HepG2 (cell line): ENCODE results near the gene ACAA2. TPM values are rescaled to one million over a fixed set of nuclear protein-coding genes. Genes with fewer than 3 reads are reported as not detected.

Experiments used
- ATAC-seq: fragments of 200-7000 bp; cut with Tn5 transposase; 3 replicates; pipeline ENCODE4 v1.9.1; 2020; ENCODE audit warnings: mild to moderate bottlenecking, moderate library complexity
- BruUV-seq: library from RNA; stranded (reverse); fragments of 400-500 nt; replicated peaks from 2 replicates; lab custom pipeline; 2021; lab: Mats Ljungman, UMichigan
- CTCF ChIA-PET: fragments of 300-600 bp; formaldehyde crosslinking; extraction: SDS; loops from one replicate; lab custom pipeline; 2021; ENCODE audit warnings: low total read pairs, inconsistent platforms, low intra/inter-chr PET ratio; lab: Yijun Ruan, JAX
- POLR2A ChIA-PET: fragments of 350-600 bp; sonication (Branson Sonifier 250); formaldehyde crosslinking; loops from one replicate; lab custom pipeline; 2020; ENCODE audit warnings: antibody characterized with exemption, inconsistent platforms; lab: Yijun Ruan, JAX
- DNase-seq: peaks from one replicate; pipeline ENCODE4 v3.0.0-alpha.2; 2015; ENCODE audit warnings: low spot score
- FAIRE-seq: peaks from 3 replicates; lab custom pipeline; 2011; peaks lifted over from hg19 to GRCh38; lab: Jason Lieb, UNC
- H2AFZ ChIP-seq: one replicate; pipeline ENCODE4 v1.6.1; 2011; ENCODE audit warnings: low read length, inconsistent platforms
- H3K27ac ChIP-seq: fragments of 300-600 bp; 3 replicates; pipeline ENCODE4 v1.8.0; 2011; ENCODE audit warnings: mixed run types, mild to moderate bottlenecking, mixed read lengths, low read length, inconsistent platforms; ENCODE audit not compliant: insufficient read depth; ENCODE audit errors: extremely low read length
- H3K27me3 ChIP-seq, 2 experiments: fragments of 200-600 bp in 1 of 2; 2 replicates in 1 of 2; 3 replicates in 1 of 2; pipeline versions ENCODE4 v1.6.0 to v1.8.0; 2011; ENCODE audit warnings: low read length in 2 of 2, mild to moderate bottlenecking in 2 of 2, moderate library complexity in 2 of 2, inconsistent platforms in 1 of 2; ENCODE audit not compliant: insufficient read depth in 2 of 2, control insufficient read depth in 1 of 2
- H3K36me3 ChIP-seq, 2 experiments: fragments of 200-600 bp in 1 of 2; replicated peaks in 1 of 2; 2 replicates in 1 of 2; 3 replicates in 1 of 2; pipeline versions ENCODE4 v1.5.1 to v1.8.0; 2011; ENCODE audit warnings: low read length in 2 of 2, inconsistent platforms in 1 of 2; ENCODE audit not compliant: insufficient read depth in 2 of 2, control insufficient read depth in 1 of 2
- H3K4me1 ChIP-seq: 2 replicates; pipeline ENCODE4 v1.5.1; 2012; ENCODE audit warnings: low read length, inconsistent platforms; ENCODE audit not compliant: insufficient read depth
- H3K4me2 ChIP-seq: 2 replicates; pipeline ENCODE4 v1.6.0; 2011; ENCODE audit warnings: low read depth, low read length, inconsistent platforms
- H3K4me3 ChIP-seq, 3 experiments: fragments of 200-600 bp in 1 of 3; sonication (generic), shearing (Covaris generic) in 1 of 3; replicated peaks in 1 of 3; 2 replicates each; pipeline ENCODE4 v1.5.1; 2011 to 2016; ENCODE audit warnings: low read length in 3 of 3, inconsistent platforms in 2 of 3, low read depth in 2 of 3, mild to moderate bottlenecking in 2 of 3, control low read depth in 1 of 3, mixed read lengths in 1 of 3; ENCODE audit not compliant: insufficient read depth in 1 of 3
- H3K79me2 ChIP-seq: one replicate; pipeline ENCODE4 v1.6.1; 2011; ENCODE audit warnings: low read length, inconsistent platforms; ENCODE audit not compliant: insufficient read depth
- H3K9ac ChIP-seq: 2 replicates; pipeline ENCODE4 v1.6.0; 2011; ENCODE audit warnings: mild to moderate bottlenecking, low read depth, low read length, inconsistent platforms; ENCODE audit not compliant: insufficient read depth
- H3K9me3 ChIP-seq: 2 replicates; pipeline ENCODE4 v1.5.1; 2012; ENCODE audit warnings: mild to moderate bottlenecking, low read length
- H4K20me1 ChIP-seq: 2 replicates; pipeline ENCODE4 v1.6.0; 2011; ENCODE audit warnings: inconsistent platforms, mild to moderate bottlenecking, low read length, moderate library complexity; ENCODE audit not compliant: insufficient read depth
- GATAD2A ChIP-seq: IDR thresholded peaks from 2 replicates; pipeline ENCODE4 v1.6.1; 2016
- ZBTB10 ChIP-seq: sonication (generic); formaldehyde crosslinking; IDR thresholded peaks from 2 replicates; pipeline ENCODE4 v1.4.0; 2020; ENCODE audit warnings: missing genetic modification reagents, borderline replicate concordance
- ZNF124 ChIP-seq: sonication (generic); formaldehyde crosslinking; IDR thresholded peaks from 2 replicates; pipeline ENCODE4 v1.4.0; 2020; ENCODE audit warnings: missing genetic modification reagents
- ZNF281 ChIP-seq: sonication (generic); formaldehyde crosslinking; IDR thresholded peaks from 2 replicates; pipeline ENCODE4 v1.4.0; 2020; ENCODE audit warnings: missing genetic modification reagents, borderline replicate concordance
- WGBS: methylation state at CpG from one replicate; pipeline ENCODE4 v1.1.6; 2017; ENCODE audit warnings: low lambda C conversion rate; 5-methylcytosine and 5-hydroxymethylcytosine counted together
- in situ Hi-C: cut with HindIII; loops from 2 replicates; pipeline ENCODE4 v1.10.0; 2017; ENCODE audit warnings: low pct_unique_long_range_greater_than_20kb; ENCODE audit not compliant: extremely low pct_ligation_motif_present
- intact Hi-C: fragments of 100-400 bp; cut with micrococcal nuclease; formaldehyde crosslinking; loops from one replicate; pipeline ENCODE4 v1.10.0; 2022; ENCODE audit not compliant: unreplicated experiment
- polyA plus RNA-seq, 8 experiments: library from polyadenylated mRNA; depleted of rRNA in 3 of 8; stranded (reverse) in 7 of 8; unstranded in 1 of 8; fragments of >200 nt; fragmentation: Illumina TruSeq in 4 of 8; extraction: Trizol in 4 of 8; gene quantifications; 2 replicates each; pipeline versions ENCODE4 v1.2.1 to v1.2.3, GENCODE V29; 2011 to 2016; ENCODE audit warnings: low read depth in 4 of 8, missing spikeins in 1 of 8, mixed read lengths in 1 of 8; ENCODE audit not compliant: insufficient read depth in 1 of 8
- total RNA-seq, 5 experiments: library from RNA; depleted of rRNA; stranded (reverse); fragments of >200 nt; fragmentation: Illumina TruSeq; extraction: Trizol; gene quantifications; 2 replicates each; pipeline ENCODE4 v1.2.3, GENCODE V29; 2016; ENCODE audit warnings: low read depth in 1 of 5
- TF ChIP-seq, protein P1 (sequence below): sonication (generic); formaldehyde crosslinking; IDR thresholded peaks from 2 replicates; pipeline ENCODE4 v1.8.1; 2023; ENCODE audit warnings: mild to moderate bottlenecking, moderate library complexity, missing genetic modification reagents

Gene ACAA2
- total and polyA plus RNA-seq, 2 of the 13 experiments (the other 11 are each of a cell fraction or from before 2014, with no cell fraction given), result 51.6 to 182 TPM

DNA sequence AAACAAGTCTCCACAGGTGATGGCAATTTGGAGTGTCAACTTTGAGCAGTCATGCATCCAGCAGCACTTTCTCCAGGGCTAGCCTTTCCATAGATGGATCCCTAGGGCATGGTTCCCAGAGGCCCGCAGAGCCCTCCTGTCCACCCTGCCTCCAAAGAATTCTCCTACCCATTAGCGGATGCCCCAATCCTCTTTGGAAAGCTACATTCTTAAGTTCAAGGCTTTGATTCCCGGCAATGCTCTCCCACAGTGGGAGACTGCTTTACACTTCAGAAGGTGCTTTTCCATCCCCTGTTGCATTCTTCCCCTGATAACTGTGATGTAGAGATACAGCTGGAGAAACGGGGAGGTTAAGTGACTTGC, 61.3 kb downstream of the ACAA2 start:
- POLR2A ChIA-PET, result no interaction called here
- BruUV-seq, result no TSS peak

More for the DNA sequence above, 61.3 kb downstream of the ACAA2 start:
- H3K36me3 ChIP-seq, result no peaks in the 10 kb centered on the region
- DNase-seq, result no peak
- no peaks in the 10 kb centered on the region for H3K9me3 ChIP-seq
- H3K4me3 ChIP-seq, result no peak overlapping the region
- no peak overlapping the region for H3K4me2 ChIP-seq
- no peaks in the 10 kb centered on the region for H3K79me2 ChIP-seq
- H2AFZ ChIP-seq, result no peak overlapping the region
- peaks cover 1 to 14% of the 10 kb centered on the region in 2 experiments; a peak in 3 of 5 replicates for H3K27me3 ChIP-seq
- in situ Hi-C loops (no loop called here), intact Hi-C loops (no loop called here)
- H4K20me1 ChIP-seq, result no peaks in the 10 kb centered on the region
- FAIRE-seq, result no peak
- 11% methylated on average over 3 of the region's 4 CpGs for WGBS
- peaks cover 9% of the 10 kb centered on the region for H3K4me1 ChIP-seq
- no peak for ATAC-seq
- H3K27ac ChIP-seq, result no peak overlapping the region
- CTCF ChIA-PET, result no interaction called here
- H3K9ac ChIP-seq, result no peak overlapping the region
- TF ChIP-seq, protein P1, sequence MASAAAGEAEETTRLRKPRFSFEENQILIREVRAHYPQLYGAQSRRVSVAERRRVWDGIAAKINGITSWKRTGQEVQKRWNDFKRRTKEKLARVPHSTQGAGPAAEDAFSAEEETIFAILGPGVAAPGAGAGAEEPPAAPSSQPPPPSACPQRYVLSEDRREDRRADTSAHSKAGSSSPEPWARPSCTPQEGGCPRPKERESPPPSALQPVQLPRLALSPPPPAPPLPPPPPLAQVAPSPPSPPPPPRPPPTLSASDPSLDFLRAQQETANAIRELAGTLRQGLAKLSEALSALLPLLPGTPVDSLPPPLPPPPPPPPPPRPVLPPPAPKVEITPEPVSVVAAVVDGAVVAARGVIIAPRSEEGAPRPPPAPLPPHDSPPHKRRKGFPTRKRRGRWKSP (CRISPR knock-in tag), result no peak
- no peak for TF ChIP-seq ZNF281 (CRISPR knock-in tag)
- no peak for TF ChIP-seq ZNF124 (CRISPR knock-in tag)
- TF ChIP-seq ZBTB10 (CRISPR knock-in tag), result no peak
- TF ChIP-seq GATAD2A (CRISPR knock-in tag), result no peak
